ENCODE measurements around the gene ATAD1. TPM values are rescaled to one million over a fixed set of nuclear protein-coding genes. Genes with fewer than 3 reads are reported as not detected.
A peak's percentile ranks its signal among the peaks of the same experiment; 100 is the strongest.

The ATAD1 gene
- total and polyA plus RNA-seq, 5 donors from 2014 or later: 31.5 to 50.1 (median 33.9) TPM

- no peaks in the 10 kb centered on the region for H3K36me3 ChIP-seq (ENCODE audit: control insufficient read depth, insufficient read depth, low read length)
- H3K27me3 Mint-ChIP-seq: no peaks in the 10 kb centered on the region
- DNase-seq (no peak), ATAC-seq (ENCODE audit: low read depth in 2 of 2) (no peak)
- H3K4me1 ChIP-seq (ENCODE audit: control insufficient read depth, insufficient read depth, low read length, poor library complexity, severe bottlenecking): no peaks in the 10 kb centered on the region
- no peak overlapping the region for H3K27ac Mint-ChIP-seq
- no peak overlapping the region for H3K4me3 Mint-ChIP-seq
- H3K27me3 ChIP-seq (ENCODE audit: control insufficient read depth, insufficient read depth, low read length): no peaks in the 10 kb centered on the region
- no peak overlapping the region for H3K4me3 ChIP-seq (ENCODE audit: low read depth, low read length)
- H3K27ac ChIP-seq (ENCODE audit: insufficient read depth, low read length, poor library complexity, severe bottlenecking): no peak overlapping the region
- no peaks in the 10 kb centered on the region for H3K36me3 Mint-ChIP-seq
- peaks cover 0 to 5% (median 0%) of the 10 kb centered on the region in 4 donors for H3K4me1 Mint-ChIP-seq
- no peaks in the 10 kb centered on the region for H3K9me3 ChIP-seq (ENCODE audit: control insufficient read depth in 2 of 2, low read length in 2 of 2)
- no peaks in the 10 kb centered on the region for H3K9me3 Mint-ChIP-seq
Observed at GRCh38 chr10:87845624-87845998, 27.6 kb upstream of the ATAD1 start.

DNA sequence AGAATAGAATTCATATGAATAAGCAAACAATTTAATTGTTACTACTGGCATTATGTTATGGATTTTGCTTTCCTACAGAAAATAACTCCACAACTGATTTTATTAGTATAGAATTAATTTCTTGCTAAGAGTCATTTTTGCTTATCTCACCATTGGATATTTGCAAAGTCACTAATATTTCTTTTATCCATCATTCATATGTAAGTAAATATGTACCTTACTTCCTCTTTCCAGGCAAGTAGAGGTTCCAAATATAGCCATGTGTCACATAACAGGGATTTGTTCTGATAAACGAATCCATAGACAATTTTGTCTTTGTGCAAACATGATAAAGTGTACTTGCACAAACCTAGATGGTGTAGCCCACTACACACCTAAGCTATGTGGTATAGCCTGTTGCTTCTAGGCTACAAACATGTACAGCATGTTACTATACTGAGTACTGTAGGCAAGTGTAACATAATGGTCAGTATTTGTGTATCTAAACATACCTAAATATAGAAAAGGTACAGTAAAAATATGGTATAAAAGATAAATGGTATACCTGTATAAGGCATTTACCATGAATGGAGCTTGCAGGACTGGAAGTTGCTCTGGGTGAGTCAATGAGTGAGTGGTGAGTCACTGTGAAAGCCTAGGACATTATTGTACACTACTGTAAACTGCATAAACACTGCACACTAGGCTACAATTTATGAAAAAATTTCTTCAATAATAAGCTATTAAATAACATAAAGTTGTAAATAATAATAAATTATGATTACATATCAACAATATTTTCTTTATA lies 27.0 kb upstream of the ATAD1 start:
- DNase-seq: no peak
- H3K4me1 ChIP-seq (ENCODE audit: control insufficient read depth, insufficient read depth, low read length, poor library complexity, severe bottlenecking): no peaks in the 10 kb centered on the region
- Mint-ChIP-seq H3K27me3 (no peaks in the 10 kb centered on the region), H3K27ac (no peak overlapping the region), H3K9me3 (no peaks in the 10 kb centered on the region), H3K4me1 (peaks cover 0 to under 1% (median 0%) of the 10 kb centered on the region in 4 donors), H3K4me3 (no peak overlapping the region), H3K36me3 (no peaks in the 10 kb centered on the region)
- no peak for ATAC-seq (ENCODE audit: low read depth in 2 of 2)
- no peak overlapping the region for H3K4me3 ChIP-seq (ENCODE audit: low read depth, low read length)
- H3K36me3 ChIP-seq (ENCODE audit: control insufficient read depth, insufficient read depth, low read length): no peaks in the 10 kb centered on the region
- no peaks in the 10 kb centered on the region for H3K9me3 ChIP-seq (ENCODE audit: control insufficient read depth in 2 of 2, low read length in 2 of 2)
- no peaks in the 10 kb centered on the region for H3K27me3 ChIP-seq (ENCODE audit: control insufficient read depth, insufficient read depth, low read length)
- H3K27ac ChIP-seq (ENCODE audit: insufficient read depth, low read length, poor library complexity, severe bottlenecking): no peak overlapping the region

- ATAC-seq (ENCODE audit: low read depth in 2 of 2) (no peak), DNase-seq (no peak)
- Histone ChIP-seq H3K4me3 (ENCODE audit: low read depth, low read length) (no peak overlapping the region), H3K4me1 (ENCODE audit: control insufficient read depth, insufficient read depth, low read length, poor library complexity, severe bottlenecking) (no peaks in the 10 kb centered on the region), H3K27ac (ENCODE audit: insufficient read depth, low read length, poor library complexity, severe bottlenecking) (no peak overlapping the region), H3K36me3 (ENCODE audit: control insufficient read depth, insufficient read depth, low read length) (no peaks in the 10 kb centered on the region), H3K27me3 (ENCODE audit: control insufficient read depth, insufficient read depth, low read length) (no peaks in the 10 kb centered on the region), H3K9me3 (ENCODE audit: control insufficient read depth in 2 of 2, low read length in 2 of 2) (no peaks in the 10 kb centered on the region)
- Mint-ChIP-seq H3K27me3 (no peaks in the 10 kb centered on the region), H3K36me3 (peaks cover 4% of the 10 kb centered on the region), H3K27ac (no peak overlapping the region), H3K4me1 (no peaks in the 10 kb centered on the region), H3K9me3 (no peaks in the 10 kb centered on the region), H3K4me3 (no peak overlapping the region)
Observed at GRCh38 chr10:87843714-87844113, 25.7 kb upstream of the ATAD1 start.

- no peaks in the 10 kb centered on the region for H3K9me3 Mint-ChIP-seq
- H3K36me3 ChIP-seq (ENCODE audit: control insufficient read depth, insufficient read depth, low read length): no peaks in the 10 kb centered on the region
- H3K4me3 Mint-ChIP-seq: no peak overlapping the region
- H3K4me3 ChIP-seq (ENCODE audit: low read depth, low read length): no peak overlapping the region
- H3K36me3 Mint-ChIP-seq: peaks cover 4% of the 10 kb centered on the region
- no peaks in the 10 kb centered on the region for H3K9me3 ChIP-seq (ENCODE audit: control insufficient read depth in 2 of 2, low read length in 2 of 2)
- ATAC-seq (ENCODE audit: low read depth in 2 of 2) (no peak), DNase-seq (peak in 1 of 3 donors; percentile 55)
- no peak overlapping the region for H3K27ac Mint-ChIP-seq
- H3K27ac ChIP-seq (ENCODE audit: insufficient read depth, low read length, poor library complexity, severe bottlenecking): no peak overlapping the region
- H3K4me1 ChIP-seq (ENCODE audit: control insufficient read depth, insufficient read depth, low read length, poor library complexity, severe bottlenecking): no peaks in the 10 kb centered on the region
- H3K27me3 Mint-ChIP-seq: no peaks in the 10 kb centered on the region
- H3K27me3 ChIP-seq (ENCODE audit: control insufficient read depth, insufficient read depth, low read length): no peaks in the 10 kb centered on the region
- H3K4me1 Mint-ChIP-seq: no peaks in the 10 kb centered on the region
Observed at GRCh38 chr10:87842776-87843497, 24.9 kb upstream of the ATAD1 start.

DNA sequence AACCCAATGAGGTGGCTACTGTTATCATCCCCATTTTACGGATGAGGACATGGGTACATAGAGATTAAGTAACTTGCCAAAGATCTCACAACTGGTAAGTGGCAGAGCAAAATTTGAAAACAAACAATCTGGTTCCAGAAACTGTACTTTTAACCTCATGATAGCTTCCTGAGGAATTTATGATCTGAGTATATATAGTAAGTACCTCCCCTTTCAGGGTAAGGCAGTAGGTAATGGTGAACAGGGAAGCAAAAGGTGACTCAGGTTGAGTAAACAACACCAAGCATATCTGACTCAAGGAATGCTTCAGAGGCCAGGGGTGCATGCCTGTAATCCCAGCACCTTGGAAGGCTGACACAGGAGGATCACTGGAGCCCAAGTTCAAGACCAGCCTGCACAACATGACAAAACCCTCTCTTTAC lies 24.2 kb upstream of the ATAD1 start:
- Histone ChIP-seq H3K27me3 (ENCODE audit: control insufficient read depth, insufficient read depth, low read length) (no peaks in the 10 kb centered on the region), H3K4me3 (ENCODE audit: low read depth, low read length) (no peak overlapping the region), H3K36me3 (ENCODE audit: control insufficient read depth, insufficient read depth, low read length) (no peaks in the 10 kb centered on the region), H3K27ac (ENCODE audit: insufficient read depth, low read length, poor library complexity, severe bottlenecking) (no peak overlapping the region), H3K4me1 (ENCODE audit: control insufficient read depth, insufficient read depth, low read length, poor library complexity, severe bottlenecking) (no peaks in the 10 kb centered on the region), H3K9me3 (ENCODE audit: control insufficient read depth in 2 of 2, low read length in 2 of 2) (no peaks in the 10 kb centered on the region)
- Mint-ChIP-seq H3K9me3 (no peaks in the 10 kb centered on the region), H3K27me3 (no peaks in the 10 kb centered on the region), H3K4me1 (no peaks in the 10 kb centered on the region), H3K4me3 (no peak overlapping the region), H3K36me3 (peaks cover 4% of the 10 kb centered on the region), H3K27ac (no peak overlapping the region)
- ATAC-seq (ENCODE audit: low read depth in 2 of 2) (no peak), DNase-seq (no peak)

- H3K9me3 Mint-ChIP-seq: peaks cover 0 to 2% (median 0%) of the 10 kb centered on the region in 7 donors
- peaks cover 10% of the 10 kb centered on the region for H3K36me3 Mint-ChIP-seq
- Histone ChIP-seq H3K36me3 (ENCODE audit: control insufficient read depth, insufficient read depth, low read length) (no peaks in the 10 kb centered on the region), H3K4me3 (ENCODE audit: low read depth, low read length) (no peak overlapping the region), H3K27ac (ENCODE audit: insufficient read depth, low read length, poor library complexity, severe bottlenecking) (no peak overlapping the region), H3K9me3 (ENCODE audit: control insufficient read depth in 2 of 2, low read length in 2 of 2) (no peaks in the 10 kb centered on the region), H3K4me1 (ENCODE audit: control insufficient read depth, insufficient read depth, low read length, poor library complexity, severe bottlenecking) (no peaks in the 10 kb centered on the region), H3K27me3 (ENCODE audit: control insufficient read depth, insufficient read depth, low read length) (no peaks in the 10 kb centered on the region)
- H3K27me3 Mint-ChIP-seq: no peaks in the 10 kb centered on the region
- ATAC-seq (ENCODE audit: low read depth in 2 of 2) (no peak), DNase-seq (no peak)
- no peak overlapping the region for H3K4me3 Mint-ChIP-seq
- no peaks in the 10 kb centered on the region for H3K4me1 Mint-ChIP-seq
- H3K27ac Mint-ChIP-seq: no peak overlapping the region
Observed at GRCh38 chr10:87841186-87841585, 23.2 kb upstream of the ATAD1 start.

DNA sequence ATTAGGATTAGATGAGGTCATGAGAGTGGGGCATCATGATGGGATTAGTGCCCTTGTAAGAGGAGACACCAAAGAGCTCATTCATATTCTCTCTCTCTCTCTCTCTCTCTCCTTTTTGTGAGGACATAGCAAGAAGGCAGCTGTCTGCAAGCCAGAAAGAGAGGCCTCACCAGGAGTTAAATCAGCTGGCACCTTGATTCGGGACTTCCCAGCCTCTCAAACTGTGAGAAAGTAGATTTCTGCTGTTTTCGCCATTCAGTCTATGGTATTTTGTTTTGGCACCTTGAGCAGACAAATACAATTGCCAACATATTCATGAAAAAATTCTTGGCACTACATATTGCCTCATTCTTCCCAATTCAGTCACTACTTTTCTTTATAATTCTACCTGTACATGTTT lies 20.6 kb upstream of the ATAD1 start:
- H3K4me3 ChIP-seq (ENCODE audit: low read depth, low read length): no peak overlapping the region
- ATAC-seq (ENCODE audit: low read depth in 2 of 2): no peak
- no peaks in the 10 kb centered on the region for H3K4me1 ChIP-seq (ENCODE audit: control insufficient read depth, insufficient read depth, low read length, poor library complexity, severe bottlenecking)
- no peaks in the 10 kb centered on the region for H3K27me3 Mint-ChIP-seq
- H3K4me3 Mint-ChIP-seq: no peak overlapping the region
- DNase-seq: no peak
- H3K9me3 ChIP-seq (ENCODE audit: control insufficient read depth in 2 of 2, low read length in 2 of 2): no peaks in the 10 kb centered on the region
- no peaks in the 10 kb centered on the region for H3K36me3 ChIP-seq (ENCODE audit: control insufficient read depth, insufficient read depth, low read length)
- H3K4me1 Mint-ChIP-seq: peaks cover 0 to 5% (median 0%) of the 10 kb centered on the region in 4 donors
- no peaks in the 10 kb centered on the region for H3K27me3 ChIP-seq (ENCODE audit: control insufficient read depth, insufficient read depth, low read length)
- no peak overlapping the region for H3K27ac ChIP-seq (ENCODE audit: insufficient read depth, low read length, poor library complexity, severe bottlenecking)
- H3K36me3 Mint-ChIP-seq: peaks cover 13% of the 10 kb centered on the region
- H3K27ac Mint-ChIP-seq: no peak overlapping the region
- peaks cover 0 to 2% (median 0%) of the 10 kb centered on the region in 7 donors for H3K9me3 Mint-ChIP-seq
